GM18868 (cell line): Measurements from ENCODE around the gene DHX15.

Experiments used
- ATAC-seq: cut with Tn5 transposase; IDR thresholded peaks from one replicate; pipeline ENCODE4 v1.9.1; 2021; ENCODE audit warnings: mild to moderate bottlenecking, moderate library complexity; ENCODE audit not compliant: unreplicated experiment

Gene DHX15

DNA sequence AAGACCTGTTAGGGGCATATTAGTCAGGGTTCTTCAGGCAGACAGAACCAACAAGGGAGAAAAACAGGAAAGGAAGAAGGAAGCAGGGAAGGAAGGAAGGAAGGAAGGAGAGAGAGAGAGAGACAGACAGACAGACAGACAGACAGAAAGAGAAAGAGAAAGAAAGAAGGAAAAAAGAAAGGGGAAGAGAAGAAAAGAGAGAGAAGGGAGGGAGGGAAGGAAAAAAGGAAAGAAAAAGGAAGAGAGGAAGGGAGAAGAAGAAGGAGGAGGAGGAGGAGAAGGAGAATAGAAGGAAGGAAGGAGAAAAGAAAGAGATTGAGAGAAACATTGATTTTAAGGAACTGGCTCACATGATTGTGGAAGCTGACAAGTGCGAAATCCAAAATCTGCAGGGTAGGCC, 89.0 kb downstream of the DHX15 start:
- no peak for ATAC-seq

DNA sequence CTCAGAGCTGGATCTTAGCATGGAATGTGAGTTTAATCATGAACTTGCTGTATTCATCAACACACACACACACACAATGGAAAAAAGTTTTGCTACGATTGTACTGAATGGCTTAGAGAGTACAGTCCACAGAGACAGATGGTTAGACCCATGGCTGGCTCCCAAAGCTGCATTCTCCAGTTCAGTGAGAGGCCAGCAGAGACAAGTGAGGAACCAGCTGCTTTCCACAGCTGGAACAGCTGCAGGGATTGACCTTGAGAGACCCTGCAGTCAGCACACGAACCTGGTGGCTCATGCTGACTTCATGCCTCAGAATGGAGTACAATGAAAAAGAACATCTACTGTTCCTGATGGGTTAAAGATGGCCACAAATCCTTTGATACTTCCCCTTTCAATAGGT, 94.5 kb downstream of the DHX15 start:
- no peak for ATAC-seq

DNA sequence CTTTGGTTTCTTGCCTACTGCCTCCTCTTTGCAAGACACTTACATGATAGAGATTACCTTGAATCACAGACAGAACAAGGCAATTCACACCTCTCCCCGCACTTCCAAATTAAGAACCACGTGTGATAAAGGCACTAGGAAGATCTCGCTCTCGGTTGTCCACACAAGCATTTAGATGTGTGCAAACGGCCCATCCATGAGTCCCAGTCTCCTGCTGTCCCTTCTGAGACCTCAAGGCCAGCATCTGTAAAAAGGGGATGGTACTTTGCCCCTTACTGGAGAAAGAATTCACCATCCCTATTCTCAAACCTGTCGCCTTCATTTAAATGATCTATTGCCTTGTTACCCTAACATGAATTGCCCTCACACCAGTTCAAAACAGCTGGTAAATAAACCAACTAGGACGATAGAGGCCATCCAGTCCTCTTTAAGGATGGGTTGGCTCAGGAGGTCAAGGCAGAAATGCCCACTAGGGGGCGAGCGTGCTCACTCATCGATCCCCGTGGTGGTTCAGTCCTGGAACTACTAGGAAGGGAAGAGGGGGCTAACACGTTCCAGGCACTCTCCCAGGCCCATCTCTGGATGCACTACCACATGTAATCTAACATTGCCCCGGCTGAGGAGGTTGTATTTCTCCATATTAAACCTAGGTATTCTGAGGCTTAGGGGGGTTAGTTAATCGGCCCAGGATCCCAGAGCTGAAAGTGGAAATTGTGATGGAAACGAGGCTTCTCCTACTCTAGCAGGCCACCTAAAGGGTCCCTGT, 95.8 kb downstream of the DHX15 start:
- ATAC-seq = peak; percentile 96

DNA sequence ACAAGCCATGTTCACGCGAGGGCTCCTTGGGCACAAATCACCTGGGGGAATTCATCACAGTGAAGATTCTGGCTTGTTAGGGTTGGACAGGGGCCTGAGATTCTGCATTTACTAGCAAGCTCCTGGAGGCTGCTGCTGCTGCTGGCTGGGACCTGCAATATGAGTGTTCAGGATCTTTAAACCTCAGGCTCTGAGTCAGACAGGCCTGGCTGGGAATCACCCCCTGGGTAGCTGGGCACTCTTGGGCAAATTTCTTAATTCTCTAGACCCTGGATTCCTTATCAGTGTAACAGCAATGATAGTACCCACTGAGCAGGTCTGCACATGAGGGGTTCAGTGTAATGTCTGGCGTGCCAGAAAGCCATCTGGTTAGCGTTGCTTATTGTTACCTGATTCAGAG, 101.5 kb downstream of the DHX15 start:
- no peak for ATAC-seq

DNA sequence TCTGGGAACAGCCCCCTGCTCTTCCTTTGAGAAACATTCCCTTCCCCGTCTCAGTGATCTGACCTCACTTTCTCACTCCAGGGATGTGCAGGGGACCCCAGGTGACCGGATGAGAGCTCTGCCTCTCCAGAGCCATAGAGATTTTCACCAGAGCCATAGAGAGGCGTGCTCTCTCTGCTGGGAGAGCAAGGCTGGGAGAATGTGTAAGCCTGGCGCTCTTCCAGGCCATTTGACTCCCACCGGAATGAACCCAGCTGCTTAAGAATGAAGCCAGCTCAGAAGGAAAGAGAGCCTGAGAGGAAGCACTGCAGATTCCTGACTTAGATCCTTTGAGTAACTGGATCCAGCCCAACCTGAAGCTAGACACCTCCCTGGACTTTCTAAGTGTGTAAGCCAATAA, 106.4 kb downstream of the DHX15 start:
- ATAC-seq = no peak
